GM12864 (cell line): ENCODE results near the gene PIP5K1B.
A peak's percentile ranks its signal among the peaks of the same experiment; 100 is the strongest.

Experiments
- DNase-seq: peaks from one replicate; pipeline ENCODE4 v3.0.0-alpha.2; 2011; ENCODE audit warnings: low read depth
- H3K4me3 ChIP-seq: 2 replicates; pipeline ENCODE4 v1.5.1; 2011; ENCODE audit warnings: mild to moderate bottlenecking, low read depth, low read length, control low read depth
- CTCF ChIP-seq: IDR thresholded peaks from 2 replicates; pipeline ENCODE4 v1.5.1; 2011; ENCODE audit warnings: low read depth, mild to moderate bottlenecking, moderate library complexity, low read length, control low read depth, inconsistent platforms; ENCODE audit errors: missing control alignments

PIP5K1B gene

GRCh38 chr9:68777070-68777763 is 72.2 kb downstream of the PIP5K1B start:
- no peak for DNase-seq
- TF ChIP-seq CTCF: no peak
- no peak overlapping the region for H3K4me3 ChIP-seq

GRCh38 chr9:68778635-68779034 is 73.6 kb downstream of the PIP5K1B start:
- TF ChIP-seq CTCF: no peak
- no peak overlapping the region for H3K4me3 ChIP-seq
- no peak for DNase-seq

- peak; percentile 83 for DNase-seq
- H3K4me3 ChIP-seq: peak overlapping the region; percentile 97
- TF ChIP-seq CTCF: peak; percentile 47
These were observed 74.7 kb downstream of the PIP5K1B start for GRCh38 chr9:68779558-68780379.

GRCh38 chr9:68780380-68780712 is 75.3 kb downstream of the PIP5K1B start:
- no peak for TF ChIP-seq CTCF
- DNase-seq: no peak
- H3K4me3 ChIP-seq: peak overlapping the region; percentile 97

- DNase-seq: no peak
- no peak for TF ChIP-seq CTCF
These were observed 75.7 kb downstream of the PIP5K1B start for GRCh38 chr9:68780720-68781119.

GRCh38 chr9:68781928-68782327 is 76.9 kb downstream of the PIP5K1B start:
- no peak overlapping the region; the same call in 1 of the 2 replicates for H3K4me3 ChIP-seq
- no peak for DNase-seq

More at GRCh38 chr9:68780720-68781119, 75.7 kb downstream of the PIP5K1B start:
- H3K4me3 ChIP-seq: peak overlapping the region; percentile 97

More at GRCh38 chr9:68781928-68782327, 76.9 kb downstream of the PIP5K1B start:
- TF ChIP-seq CTCF: no peak
